SK-N-SH (cell line): Measurements from ENCODE around the gene MANEAL. TPM values are rescaled to one million over a fixed set of nuclear protein-coding genes. Genes with fewer than 3 reads are reported as not detected.

Experiments
- CTCF ChIA-PET: fragments of 300-600, 350-600 bp; formaldehyde crosslinking; extraction: SDS; loops from one replicate; lab custom pipeline; 2021; lab: Yijun Ruan, JAX
- POLR2A ChIA-PET: fragments of 350-600 bp; sonication (Branson Sonifier 250); formaldehyde crosslinking; extraction: SDS; loops from one replicate; lab custom pipeline; 2020; ENCODE audit warnings: antibody characterized with exemption, inconsistent platforms; lab: Yijun Ruan, JAX
- DNase-seq: peaks from one replicate; pipeline ENCODE4 v3.0.0; 2012
- H2AFZ ChIP-seq: fragments of 200-600 bp; sonication (generic); 2 replicates; pipeline ENCODE4 v1.8.1; 2016; ENCODE audit warnings: antibody characterized with exemption, mild to moderate bottlenecking, low read depth
- H3F3A ChIP-seq: fragments of 200-600 bp; sonication (generic); replicated peaks from 2 replicates; pipeline ENCODE3; 2016; ENCODE audit warnings: antibody characterized with exemption, mild to moderate bottlenecking; ENCODE audit not compliant: insufficient read depth
- H3K27ac ChIP-seq, 2 experiments: fragments of 200-500 bp in 1 of 2; fragments of 200-600 bp in 1 of 2; sonication (Bioruptor generic) in 1 of 2; sonication (generic), shearing (Covaris generic) in 1 of 2; 2 replicates each; pipeline versions ENCODE4 v1.5.1 to v1.6.1; 2014 to 2016; ENCODE audit warnings: low read depth in 2 of 2, inconsistent platforms in 1 of 2, low read length in 1 of 2, mild to moderate bottlenecking in 1 of 2, mixed read lengths in 1 of 2
- H3K27me3 ChIP-seq: fragments of 200-600 bp; sonication (generic), shearing (Covaris generic); 2 replicates; pipeline ENCODE4 v1.6.1; 2016; ENCODE audit warnings: mixed run types; ENCODE audit not compliant: insufficient read depth
- H3K36me3 ChIP-seq, 2 experiments: fragments of 200-500 bp in 1 of 2; fragments of 200-600 bp in 1 of 2; sonication (Bioruptor generic) in 1 of 2; sonication (generic) in 1 of 2; replicated peaks in 1 of 2; 2 replicates each; pipeline versions ENCODE3 to v1.5.1; 2014 to 2016; ENCODE audit warnings: low read length in 1 of 2, mild to moderate bottlenecking in 1 of 2; ENCODE audit not compliant: insufficient read depth in 2 of 2, control insufficient read depth in 1 of 2
- H3K4me1 ChIP-seq, 2 experiments: fragments of 200-500 bp in 1 of 2; fragments of 200-600 bp in 1 of 2; sonication (Bioruptor generic) in 1 of 2; sonication (generic), shearing (Covaris generic) in 1 of 2; 2 replicates each; pipeline versions ENCODE4 v1.5.1 to v1.6.1; 2014 to 2016; ENCODE audit warnings: low read depth in 1 of 2, low read length in 1 of 2, mixed run types in 1 of 2; ENCODE audit not compliant: insufficient read depth in 2 of 2, control insufficient read depth in 1 of 2
- H3K4me2 ChIP-seq: fragments of 200-600 bp; sonication (generic), shearing (Covaris generic); 2 replicates; pipeline ENCODE4 v1.6.1; 2017; ENCODE audit warnings: mixed run types
- H3K4me3 ChIP-seq, 2 experiments: fragments of 200-500 bp in 1 of 2; fragments of 200-600 bp in 1 of 2; sonication (Bioruptor generic) in 1 of 2; sonication (generic), shearing (Covaris generic) in 1 of 2; 2 replicates each; pipeline versions ENCODE4 v1.5.1 to v1.8.1; 2014 to 2016; ENCODE audit warnings: low read depth in 2 of 2, inconsistent platforms in 1 of 2, low read length in 1 of 2, mild to moderate bottlenecking in 1 of 2, mixed read lengths in 1 of 2, moderate library complexity in 1 of 2
- H3K79me2 ChIP-seq: fragments of 200-600 bp; sonication (generic); 2 replicates; pipeline ENCODE4 v1.8.1; 2017; ENCODE audit warnings: mild to moderate bottlenecking; ENCODE audit not compliant: insufficient read depth
- H3K9ac ChIP-seq: fragments of 200-600 bp; sonication (generic); 2 replicates; pipeline ENCODE4 v1.6.1; 2017; ENCODE audit warnings: mixed run types
- H3K9me2 ChIP-seq: fragments of 200-600 bp; sonication (generic); 2 replicates; pipeline ENCODE4 v1.6.1; 2017; ENCODE audit warnings: mixed run types
- H3K9me3 ChIP-seq: fragments of 200-600 bp; sonication (generic); 2 replicates; pipeline ENCODE4 v1.6.1; 2017; ENCODE audit warnings: mixed run types, mild to moderate bottlenecking, moderate library complexity
- H4K20me1 ChIP-seq: fragments of 200-600 bp; sonication (generic); 2 replicates; pipeline ENCODE4 v1.6.1; 2017; ENCODE audit warnings: mild to moderate bottlenecking, mixed run types; ENCODE audit not compliant: insufficient read depth
- CHD2 ChIP-seq: fragments of 150-350 bp; IDR thresholded peaks from 2 replicates; pipeline ENCODE4 v1.6.1; 2018; ENCODE audit warnings: low read length; ENCODE audit not compliant: partially characterized antibody
- ELF1 ChIP-seq: IDR thresholded peaks from 2 replicates; pipeline ENCODE4 v1.4.0; 2012
- EZH2phosphoT487 ChIP-seq: fragments of 200-600 bp; sonication (generic); IDR thresholded peaks from 2 replicates; pipeline ENCODE4 v1.6.1; 2017; ENCODE audit warnings: low read depth, mixed run types, mild to moderate bottlenecking, antibody characterized with exemption, moderate library complexity, borderline replicate concordance
- GATA2 ChIP-seq: sonication (generic); formaldehyde crosslinking; IDR thresholded peaks from 2 replicates; pipeline ENCODE4 v1.5.0; 2020; ENCODE audit warnings: mild to moderate bottlenecking, missing genetic modification reagents
- MEF2A ChIP-seq: IDR thresholded peaks from 2 replicates; pipeline ENCODE4 v1.4.0; 2012; ENCODE audit warnings: low read depth, borderline replicate concordance
- NRF1 ChIP-seq: IDR thresholded peaks from 2 replicates; pipeline ENCODE4 v1.6.1; 2012; ENCODE audit warnings: low read depth, mild to moderate bottlenecking, low read length
- RAD21 ChIP-seq: IDR thresholded peaks from 2 replicates; pipeline ENCODE4 v1.6.1; 2012; ENCODE audit warnings: mild to moderate bottlenecking, low read length
- RCOR1 ChIP-seq: fragments of 150-350 bp; IDR thresholded peaks from 2 replicates; pipeline ENCODE4 v1.6.1; 2017; ENCODE audit warnings: antibody characterized with exemption, low read length
- RFX5 ChIP-seq: IDR thresholded peaks from 2 replicates; pipeline ENCODE4 v1.6.1; 2012; ENCODE audit warnings: mild to moderate bottlenecking, improper control_type of control experiment, low read length
- SMC3 ChIP-seq: IDR thresholded peaks from 2 replicates; pipeline ENCODE4 v1.6.1; 2012; ENCODE audit warnings: low read depth, low read length, improper control_type of control experiment
- TEAD4 ChIP-seq: IDR thresholded peaks from 2 replicates; pipeline ENCODE4 v1.4.0; 2012; ENCODE audit warnings: mild to moderate bottlenecking, borderline replicate concordance; ENCODE audit not compliant: insufficient read depth
- WGBS: methylation state at CpG from one replicate; pipeline ENCODE4 v1.1.6; 2017; ENCODE audit warnings: low lambda C conversion rate; 5-methylcytosine and 5-hydroxymethylcytosine counted together
- polyA plus RNA-seq, 3 experiments: library from polyadenylated mRNA; depleted of rRNA; stranded (reverse); fragments of >200 nt; gene quantifications; 2 replicates each; pipeline ENCODE4 v1.2.3, GENCODE V29; 2012
- TF ChIP-seq, protein P1 (sequence below): fragments of 150-350 bp; IDR thresholded peaks from 2 replicates; pipeline ENCODE4 v1.6.1; 2016; ENCODE audit warnings: mild to moderate bottlenecking, low read depth, low read length

The MANEAL gene
- polyA plus RNA-seq, 1 of the 3 experiments (the other 2 are of a cell fraction): 2.7 TPM

DNA sequence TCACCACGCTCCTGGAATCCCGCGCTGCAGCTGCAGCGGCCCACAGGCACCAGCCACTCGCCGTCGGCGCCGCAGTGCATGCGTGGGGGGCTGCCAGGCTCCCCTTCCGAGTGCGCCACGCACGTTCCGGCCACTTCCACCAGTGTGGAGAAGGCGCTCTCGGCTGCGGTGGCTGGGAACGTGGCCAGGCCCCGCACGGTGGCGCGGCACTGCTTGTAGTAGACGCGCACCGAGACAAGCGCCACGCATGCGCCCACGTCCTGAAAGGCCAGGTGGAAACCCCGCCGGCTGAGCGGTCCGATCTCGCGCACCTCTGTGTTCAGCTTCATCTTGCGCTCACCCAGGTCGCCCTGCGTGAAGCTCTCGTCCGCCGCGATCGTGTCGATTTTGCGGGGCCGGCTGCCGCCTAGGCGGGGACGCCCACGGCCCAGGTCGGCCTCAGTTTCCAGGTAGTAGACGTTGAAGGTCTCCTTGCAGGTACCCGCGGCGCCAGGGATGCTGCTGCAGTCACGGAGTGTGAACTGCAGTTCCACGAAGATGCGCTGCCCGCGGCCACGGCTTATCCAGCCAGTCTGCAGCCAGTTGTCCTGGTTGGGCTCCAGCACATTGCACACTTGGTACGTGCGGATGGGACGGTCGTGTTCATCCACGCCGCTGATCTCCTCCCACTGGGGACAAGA is 32.1 kb upstream of the MANEAL start:
- Histone ChIP-seq H3K4me2 (no peak overlapping the region), H3K27me3 (peaks cover 32% of the 10 kb centered on the region), H3K36me3 (no peaks in the 10 kb centered on the region), H3K4me1 (peaks cover 0 to 12% of the 10 kb centered on the region in 2 experiments; a peak in 1 of 4 replicates), H3K27ac (no peak overlapping the region), H3K9me3 (no peaks in the 10 kb centered on the region), H3K9ac (no peak overlapping the region), H3K4me3 (no peak overlapping the region), H3F3A (no peaks in the 10 kb centered on the region), H2AFZ (no peak overlapping the region), H3K79me2 (no peaks in the 10 kb centered on the region), H3K9me2 (no peaks in the 10 kb centered on the region), H4K20me1 (0 out of 2 replicates have a peak, but pooled peaks cover 3% of the 10 kb centered on the region)
- no peak for TF ChIP-seq SMC3
- TF ChIP-seq RAD21: no peak
- TF ChIP-seq CHD2: no peak
- no peak for TF ChIP-seq NRF1
- TF ChIP-seq MEF2A: no peak
- TF ChIP-seq TEAD4: no peak
- no peak for TF ChIP-seq ELF1
- POLR2A ChIA-PET: no interaction called here
- CTCF ChIA-PET: no interaction called here
- DNase-seq: no peak
- WGBS: 82% methylated on average over 50 of the region's 68 CpGs

- TF ChIP-seq EZH2phosphoT487 (no peak), RCOR1 (no peak), GATA2 (no peak), RFX5 (no peak)
- TF ChIP-seq, protein P1, sequence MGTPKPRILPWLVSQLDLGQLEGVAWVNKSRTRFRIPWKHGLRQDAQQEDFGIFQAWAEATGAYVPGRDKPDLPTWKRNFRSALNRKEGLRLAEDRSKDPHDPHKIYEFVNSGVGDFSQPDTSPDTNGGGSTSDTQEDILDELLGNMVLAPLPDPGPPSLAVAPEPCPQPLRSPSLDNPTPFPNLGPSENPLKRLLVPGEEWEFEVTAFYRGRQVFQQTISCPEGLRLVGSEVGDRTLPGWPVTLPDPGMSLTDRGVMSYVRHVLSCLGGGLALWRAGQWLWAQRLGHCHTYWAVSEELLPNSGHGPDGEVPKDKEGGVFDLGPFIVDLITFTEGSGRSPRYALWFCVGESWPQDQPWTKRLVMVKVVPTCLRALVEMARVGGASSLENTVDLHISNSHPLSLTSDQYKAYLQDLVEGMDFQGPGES: no peak
- Histone ChIP-seq H3K27ac (no peak overlapping the region), H3K4me3 (no peak overlapping the region), H3K27me3 (peaks cover 38% of the 10 kb centered on the region), H3K9me3 (no peaks in the 10 kb centered on the region), H2AFZ (no peak overlapping the region), H3K4me2 (no peak overlapping the region), H3K9ac (no peak overlapping the region), H3K9me2 (no peaks in the 10 kb centered on the region), H3K36me3 (no peaks in the 10 kb centered on the region), H3K4me1 (peaks cover 0 to 13% of the 10 kb centered on the region in 2 experiments; a peak in 1 of 4 replicates), H3F3A (no peaks in the 10 kb centered on the region), H4K20me1 (0 out of 2 replicates have a peak, but pooled peaks cover 3% of the 10 kb centered on the region), H3K79me2 (no peaks in the 10 kb centered on the region)
- 9% methylated on average over 2 of the region's 2 CpGs for WGBS
- ChIA-PET CTCF (interaction anchor here (0.5 to 1.5 kb wide), 3 partner anchors 12 to 1381 kb away, joined by 3 to 5 read pairs (median 5); no protein-coding TSS in a partner anchor), POLR2A (no interaction called here)
- no peak for DNase-seq
Observed at GRCh38 chr1:37762516-37762915, 31.1 kb upstream of the MANEAL start.
